ENCODE data around the gene COMT.
A peak's percentile ranks its signal among the peaks of the same experiment; 100 is the strongest.
"Not testable (repeated sequence)": the region's sequence is repeated elsewhere in the genome, so short reads cannot be mapped to it uniquely, and the experiment has no call there.

COMT gene

GRCh38 chr22:19909350-19910179 lies 32.0 kb upstream of the COMT start:
- DNase-seq = peak; percentile 75

- no peak for DNase-seq
These were observed 31.3 kb upstream of the COMT start for GRCh38 chr22:19910180-19910744.

GRCh38 chr22:19911540-19912270 lies 29.9 kb upstream of the COMT start:
- DNase-seq = no peak

- no peak for DNase-seq
These were observed 29.1 kb upstream of the COMT start for GRCh38 chr22:19912271-19912999.

- no peak for DNase-seq
These were observed 28.1 kb upstream of the COMT start for GRCh38 chr22:19913337-19913936.

GRCh38 chr22:19914201-19914943 lies 27.2 kb upstream of the COMT start:
- DNase-seq = no peak

GRCh38 chr22:19915287-19915954 lies 26.2 kb upstream of the COMT start:
- no peak for DNase-seq

GRCh38 chr22:19916006-19916405 lies 25.6 kb upstream of the COMT start:
- DNase-seq = no peak

- no peak for DNase-seq
These were observed 24.6 kb upstream of the COMT start for GRCh38 chr22:19916941-19917340.

GRCh38 chr22:19917389-19918138 lies 24.0 kb upstream of the COMT start:
- no peak for DNase-seq

GRCh38 chr22:19918332-19919106 lies 23.1 kb upstream of the COMT start:
- no peak for DNase-seq

GRCh38 chr22:19919701-19920363 lies 21.7 kb upstream of the COMT start:
- DNase-seq = no peak

- DNase-seq = no peak
These were observed 20.0 kb upstream of the COMT start for GRCh38 chr22:19921544-19922081.

- DNase-seq = no peak
These were observed 17.6 kb upstream of the COMT start for GRCh38 chr22:19923914-19924513.

GRCh38 chr22:19926028-19926427 lies 15.5 kb upstream of the COMT start:
- not testable (repeated sequence) for DNase-seq

- DNase-seq = no peak
These were observed 13.9 kb upstream of the COMT start for GRCh38 chr22:19927696-19928095.

- no peak for DNase-seq
These were observed 13.4 kb upstream of the COMT start for GRCh38 chr22:19928207-19928606.

All from kidney glomerular epithelial cell (primary cell).